Measurements from ENCODE around the gene SHLD1.

DNA sequence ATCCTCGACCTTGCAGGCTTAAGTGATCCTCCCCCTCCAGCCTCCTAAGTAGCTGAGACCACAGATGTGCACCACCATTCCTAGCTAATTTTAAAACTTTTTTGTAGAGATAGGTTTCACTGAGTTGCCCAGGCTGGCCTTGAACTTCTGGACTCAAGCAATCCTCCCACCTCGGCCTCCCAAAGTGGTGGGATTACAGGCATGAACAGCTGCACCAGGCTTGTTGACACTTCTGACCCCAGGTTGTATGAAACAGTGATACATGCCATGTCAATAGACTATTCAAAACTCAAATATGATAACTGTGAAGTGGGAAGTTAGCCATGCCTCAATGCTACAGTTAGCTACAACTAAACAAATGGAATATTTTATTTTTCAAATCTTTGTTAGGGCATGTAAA is 20.1 kb upstream of the SHLD1 start:
- TF ChIP-seq FOXM1 (IDR thresholded peaks at IDR 0.05; ENCODE audit: borderline replicate concordance, low read depth): no peak
- TF ChIP-seq, protein P1, sequence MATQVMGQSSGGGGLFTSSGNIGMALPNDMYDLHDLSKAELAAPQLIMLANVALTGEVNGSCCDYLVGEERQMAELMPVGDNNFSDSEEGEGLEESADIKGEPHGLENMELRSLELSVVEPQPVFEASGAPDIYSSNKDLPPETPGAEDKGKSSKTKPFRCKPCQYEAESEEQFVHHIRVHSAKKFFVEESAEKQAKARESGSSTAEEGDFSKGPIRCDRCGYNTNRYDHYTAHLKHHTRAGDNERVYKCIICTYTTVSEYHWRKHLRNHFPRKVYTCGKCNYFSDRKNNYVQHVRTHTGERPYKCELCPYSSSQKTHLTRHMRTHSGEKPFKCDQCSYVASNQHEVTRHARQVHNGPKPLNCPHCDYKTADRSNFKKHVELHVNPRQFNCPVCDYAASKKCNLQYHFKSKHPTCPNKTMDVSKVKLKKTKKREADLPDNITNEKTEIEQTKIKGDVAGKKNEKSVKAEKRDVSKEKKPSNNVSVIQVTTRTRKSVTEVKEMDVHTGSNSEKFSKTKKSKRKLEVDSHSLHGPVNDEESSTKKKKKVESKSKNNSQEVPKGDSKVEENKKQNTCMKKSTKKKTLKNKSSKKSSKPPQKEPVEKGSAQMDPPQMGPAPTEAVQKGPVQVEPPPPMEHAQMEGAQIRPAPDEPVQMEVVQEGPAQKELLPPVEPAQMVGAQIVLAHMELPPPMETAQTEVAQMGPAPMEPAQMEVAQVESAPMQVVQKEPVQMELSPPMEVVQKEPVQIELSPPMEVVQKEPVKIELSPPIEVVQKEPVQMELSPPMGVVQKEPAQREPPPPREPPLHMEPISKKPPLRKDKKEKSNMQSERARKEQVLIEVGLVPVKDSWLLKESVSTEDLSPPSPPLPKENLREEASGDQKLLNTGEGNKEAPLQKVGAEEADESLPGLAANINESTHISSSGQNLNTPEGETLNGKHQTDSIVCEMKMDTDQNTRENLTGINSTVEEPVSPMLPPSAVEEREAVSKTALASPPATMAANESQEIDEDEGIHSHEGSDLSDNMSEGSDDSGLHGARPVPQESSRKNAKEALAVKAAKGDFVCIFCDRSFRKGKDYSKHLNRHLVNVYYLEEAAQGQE (IDR thresholded peaks at IDR 0.05; ENCODE audit: low read depth): no peak
- TF ChIP-seq MAX (IDR thresholded peaks at IDR 0.05): no peak
- no peak for TF ChIP-seq TCF12 (IDR thresholded peaks at IDR 0.05; ENCODE audit: low read depth)
- no peak for TF ChIP-seq RAD21 (IDR thresholded peaks at IDR 0.05; ENCODE audit: low read depth)
- no peak for TF ChIP-seq TAF1 (IDR thresholded peaks at IDR 0.05; ENCODE audit: low read depth)
- no peak for TF ChIP-seq EGR1 (IDR thresholded peaks at IDR 0.05)
- no peak for TF ChIP-seq NFIC (IDR thresholded peaks at IDR 0.05)
- no peak for TF ChIP-seq CREB1 (IDR thresholded peaks at IDR 0.05; ENCODE audit: low read depth)
- TF ChIP-seq CEBPB (IDR thresholded peaks at IDR 0.05): no peak

Data from Ishikawa (cell line).